ENCODE data around the gene HOXA6.

The HOXA6 gene

GRCh38 chr7:27112955-27113949, 34.3 kb downstream of the HOXA6 start:
- Histone ChIP-seq H3K9ac (no peak overlapping the region), H3K27ac (no peak overlapping the region), H2AFZ (ENCODE audit: low read depth) (no peak overlapping the region), H3K4me2 (no peak overlapping the region), H3K36me3 (ENCODE audit: insufficient read depth) (no peaks in the 10 kb centered on the region), H3K4me1 (ENCODE audit: low read depth, poor library complexity, severe bottlenecking) (no peaks in the 10 kb centered on the region), H4K20me1 (ENCODE audit: insufficient read depth) (no peaks in the 10 kb centered on the region), H3K4me3 (IDR thresholded peaks at IDR 0.05; ENCODE audit: insufficient read depth, low read depth, low read length) (no peak overlapping the region), H3K27me3 (ENCODE audit: insufficient read depth, low read depth) (no peaks in the 10 kb centered on the region), H3K79me2 (ENCODE audit: insufficient read depth, low read depth) (no peaks in the 10 kb centered on the region)
- TF ChIP-seq CTCF (conservative IDR thresholded peaks at IDR 0.05; ENCODE audit: low read depth, low read length) = no peak

- Histone ChIP-seq H4K20me1 (ENCODE audit: insufficient read depth) (no peaks in the 10 kb centered on the region), H3K27ac (no peak overlapping the region), H3K4me1 (ENCODE audit: low read depth, poor library complexity, severe bottlenecking) (no peaks in the 10 kb centered on the region), H3K9ac (no peak overlapping the region), H3K4me3 (IDR thresholded peaks at IDR 0.05; ENCODE audit: insufficient read depth, low read depth, low read length) (no peak overlapping the region), H3K4me2 (no peak overlapping the region), H3K27me3 (ENCODE audit: insufficient read depth, low read depth) (no peaks in the 10 kb centered on the region), H3K36me3 (ENCODE audit: insufficient read depth) (no peaks in the 10 kb centered on the region), H3K79me2 (ENCODE audit: insufficient read depth, low read depth) (no peaks in the 10 kb centered on the region), H2AFZ (ENCODE audit: low read depth) (no peak overlapping the region)
- TF ChIP-seq CTCF (conservative IDR thresholded peaks at IDR 0.05; ENCODE audit: low read depth, low read length) = no peak
Observed at GRCh38 chr7:27112361-27112760, 35.2 kb downstream of the HOXA6 start.

GRCh38 chr7:27111751-27112277, 35.8 kb downstream of the HOXA6 start:
- no peak overlapping the region for H3K4me3 ChIP-seq (IDR thresholded peaks at IDR 0.05; ENCODE audit: insufficient read depth, low read depth, low read length)
- H3K27ac ChIP-seq = no peak overlapping the region
- H4K20me1 ChIP-seq (ENCODE audit: insufficient read depth) = no peaks in the 10 kb centered on the region
- no peak overlapping the region for H3K4me2 ChIP-seq
- no peaks in the 10 kb centered on the region for H3K36me3 ChIP-seq (ENCODE audit: insufficient read depth)
- H3K4me1 ChIP-seq (ENCODE audit: low read depth, poor library complexity, severe bottlenecking) = no peaks in the 10 kb centered on the region
- H3K9ac ChIP-seq = no peak overlapping the region
- no peak for TF ChIP-seq CTCF (conservative IDR thresholded peaks at IDR 0.05; ENCODE audit: low read depth, low read length)
- H2AFZ ChIP-seq (ENCODE audit: low read depth) = no peak overlapping the region
- H3K27me3 ChIP-seq (ENCODE audit: insufficient read depth, low read depth) = no peaks in the 10 kb centered on the region
- no peaks in the 10 kb centered on the region for H3K79me2 ChIP-seq (ENCODE audit: insufficient read depth, low read depth)

GRCh38 chr7:27111042-27111750, 36.4 kb downstream of the HOXA6 start:
- no peaks in the 10 kb centered on the region for H3K79me2 ChIP-seq (ENCODE audit: insufficient read depth, low read depth)
- no peak overlapping the region for H3K4me3 ChIP-seq (IDR thresholded peaks at IDR 0.05; ENCODE audit: insufficient read depth, low read depth, low read length)
- no peak overlapping the region for H3K4me2 ChIP-seq

More at GRCh38 chr7:27111042-27111750, 36.4 kb downstream of the HOXA6 start:
- H3K9ac ChIP-seq = no peak overlapping the region
- H3K27me3 ChIP-seq (ENCODE audit: insufficient read depth, low read depth) = no peaks in the 10 kb centered on the region
- TF ChIP-seq CTCF (conservative IDR thresholded peaks at IDR 0.05; ENCODE audit: low read depth, low read length) = no peak
- no peak overlapping the region for H2AFZ ChIP-seq (ENCODE audit: low read depth)
- no peaks in the 10 kb centered on the region for H3K36me3 ChIP-seq (ENCODE audit: insufficient read depth)
- no peak overlapping the region for H3K27ac ChIP-seq
- no peaks in the 10 kb centered on the region for H4K20me1 ChIP-seq (ENCODE audit: insufficient read depth)
- no peaks in the 10 kb centered on the region for H3K4me1 ChIP-seq (ENCODE audit: low read depth, poor library complexity, severe bottlenecking)
